ENCODE measurements around the gene SIX2.

DNA sequence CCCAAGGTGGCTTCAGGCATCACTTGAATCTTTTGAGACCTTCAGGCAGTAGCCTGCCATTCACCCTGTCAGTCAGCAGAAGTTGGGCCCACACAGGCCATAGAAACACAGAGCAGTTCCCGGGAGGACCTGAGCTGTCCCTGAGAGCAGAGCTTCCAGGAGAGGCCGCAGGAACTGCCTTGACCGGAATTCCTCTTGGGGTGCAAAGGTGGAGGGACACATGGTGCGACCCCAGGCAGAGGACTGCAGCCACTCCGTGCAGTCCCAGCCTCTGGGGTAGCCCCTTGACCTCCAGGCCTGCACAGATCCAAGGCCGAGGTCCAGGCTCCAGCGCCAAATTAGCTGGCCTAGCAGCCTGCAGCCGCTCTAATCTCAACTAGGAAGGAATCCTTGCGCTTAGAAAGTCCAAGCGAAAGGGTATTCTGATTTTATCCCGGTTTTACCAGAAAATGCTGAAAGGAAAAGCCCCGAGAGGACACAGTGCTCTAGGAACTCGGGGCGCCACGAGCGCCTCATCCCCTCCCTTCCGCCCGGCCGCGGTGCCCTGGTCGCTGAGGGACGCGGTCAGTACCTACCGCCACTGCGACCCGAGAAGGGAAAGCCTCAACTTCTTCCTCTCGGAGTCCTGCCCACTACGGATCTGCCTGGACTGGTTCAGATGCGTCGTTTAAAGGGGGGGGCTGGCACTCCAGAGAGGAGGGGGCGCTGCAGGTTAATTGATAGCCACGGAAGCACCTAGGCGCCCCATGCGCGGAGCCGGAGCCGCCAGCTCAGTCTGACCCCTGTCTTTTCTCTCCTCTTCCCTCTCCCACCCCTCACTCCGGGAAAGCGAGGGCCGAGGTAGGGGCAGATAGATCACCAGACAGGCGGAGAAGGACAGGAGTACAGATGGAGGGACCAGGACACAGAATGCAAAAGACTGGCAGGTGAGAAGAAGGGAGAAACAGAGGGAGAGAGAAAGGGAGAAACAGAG lies 5.4 kb downstream of the SIX2 start:
- TF ChIP-seq, protein P1, sequence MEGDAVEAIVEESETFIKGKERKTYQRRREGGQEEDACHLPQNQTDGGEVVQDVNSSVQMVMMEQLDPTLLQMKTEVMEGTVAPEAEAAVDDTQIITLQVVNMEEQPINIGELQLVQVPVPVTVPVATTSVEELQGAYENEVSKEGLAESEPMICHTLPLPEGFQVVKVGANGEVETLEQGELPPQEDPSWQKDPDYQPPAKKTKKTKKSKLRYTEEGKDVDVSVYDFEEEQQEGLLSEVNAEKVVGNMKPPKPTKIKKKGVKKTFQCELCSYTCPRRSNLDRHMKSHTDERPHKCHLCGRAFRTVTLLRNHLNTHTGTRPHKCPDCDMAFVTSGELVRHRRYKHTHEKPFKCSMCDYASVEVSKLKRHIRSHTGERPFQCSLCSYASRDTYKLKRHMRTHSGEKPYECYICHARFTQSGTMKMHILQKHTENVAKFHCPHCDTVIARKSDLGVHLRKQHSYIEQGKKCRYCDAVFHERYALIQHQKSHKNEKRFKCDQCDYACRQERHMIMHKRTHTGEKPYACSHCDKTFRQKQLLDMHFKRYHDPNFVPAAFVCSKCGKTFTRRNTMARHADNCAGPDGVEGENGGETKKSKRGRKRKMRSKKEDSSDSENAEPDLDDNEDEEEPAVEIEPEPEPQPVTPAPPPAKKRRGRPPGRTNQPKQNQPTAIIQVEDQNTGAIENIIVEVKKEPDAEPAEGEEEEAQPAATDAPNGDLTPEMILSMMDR (IDR thresholded peaks at IDR 0.05) = no peak
- no peak for TF ChIP-seq TCF7L2 (IDR thresholded peaks at IDR 0.05; ENCODE audit: low read depth, low read length)
- TF ChIP-seq, protein P2, sequence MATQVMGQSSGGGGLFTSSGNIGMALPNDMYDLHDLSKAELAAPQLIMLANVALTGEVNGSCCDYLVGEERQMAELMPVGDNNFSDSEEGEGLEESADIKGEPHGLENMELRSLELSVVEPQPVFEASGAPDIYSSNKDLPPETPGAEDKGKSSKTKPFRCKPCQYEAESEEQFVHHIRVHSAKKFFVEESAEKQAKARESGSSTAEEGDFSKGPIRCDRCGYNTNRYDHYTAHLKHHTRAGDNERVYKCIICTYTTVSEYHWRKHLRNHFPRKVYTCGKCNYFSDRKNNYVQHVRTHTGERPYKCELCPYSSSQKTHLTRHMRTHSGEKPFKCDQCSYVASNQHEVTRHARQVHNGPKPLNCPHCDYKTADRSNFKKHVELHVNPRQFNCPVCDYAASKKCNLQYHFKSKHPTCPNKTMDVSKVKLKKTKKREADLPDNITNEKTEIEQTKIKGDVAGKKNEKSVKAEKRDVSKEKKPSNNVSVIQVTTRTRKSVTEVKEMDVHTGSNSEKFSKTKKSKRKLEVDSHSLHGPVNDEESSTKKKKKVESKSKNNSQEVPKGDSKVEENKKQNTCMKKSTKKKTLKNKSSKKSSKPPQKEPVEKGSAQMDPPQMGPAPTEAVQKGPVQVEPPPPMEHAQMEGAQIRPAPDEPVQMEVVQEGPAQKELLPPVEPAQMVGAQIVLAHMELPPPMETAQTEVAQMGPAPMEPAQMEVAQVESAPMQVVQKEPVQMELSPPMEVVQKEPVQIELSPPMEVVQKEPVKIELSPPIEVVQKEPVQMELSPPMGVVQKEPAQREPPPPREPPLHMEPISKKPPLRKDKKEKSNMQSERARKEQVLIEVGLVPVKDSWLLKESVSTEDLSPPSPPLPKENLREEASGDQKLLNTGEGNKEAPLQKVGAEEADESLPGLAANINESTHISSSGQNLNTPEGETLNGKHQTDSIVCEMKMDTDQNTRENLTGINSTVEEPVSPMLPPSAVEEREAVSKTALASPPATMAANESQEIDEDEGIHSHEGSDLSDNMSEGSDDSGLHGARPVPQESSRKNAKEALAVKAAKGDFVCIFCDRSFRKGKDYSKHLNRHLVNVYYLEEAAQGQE (IDR thresholded peaks at IDR 0.05; ENCODE audit: insufficient read depth in 1 of 2, low read depth in 2 of 2, low read length in 1 of 2) = no peak
